Neural cell (in vitro differentiated cells): Measurements from ENCODE around the gene C10orf143. TPM values are rescaled to one million over a fixed set of nuclear protein-coding genes. Genes with fewer than 3 reads are reported as not detected.

ENCODE experiments used
- polyA plus RNA-seq: library from polyadenylated mRNA; depleted of rRNA; stranded (reverse); fragments of >200 nt; gene quantifications from 2 replicates; pipeline ENCODE4 v1.2.3, GENCODE V29; 2014

Gene C10orf143
- polyA plus RNA-seq, 1 donor from 2014 or later, result 1.4 TPM

Other genes with a start within 250 kb of the C10orf143 start
- 0.38 and 0.98 TPM in 2 replicates for gene EBF3, start 146.6 kb downstream of the C10orf143 start, polyA plus RNA-seq
- 118 and 170 TPM in 2 replicates for gene GLRX3, start 25.6 kb upstream of the C10orf143 start, polyA plus RNA-seq